Stimulated activated CD8-positive, alpha-beta memory T cell treated with anti-CD3 and anti-CD28 coated beads, Interleukin-15, amount 100 ng/mL, for 1 hour (primary cell): ENCODE results near the gene RCVRN.

ENCODE experiments used
- DNase-seq: peaks from one replicate; pipeline ENCODE4 v3.0.0-alpha.2; 2020; ENCODE audit warnings: low read depth

RCVRN gene

GRCh38 chr17:9898812-9899211 lies 6.3 kb downstream of the RCVRN start:
- DNase-seq, result no peak

- DNase-seq, result no peak
Measured at GRCh38 chr17:9897372-9897968, 7.6 kb downstream of the RCVRN start.

- DNase-seq, result no peak
Measured at GRCh38 chr17:9895923-9896322, 9.1 kb downstream of the RCVRN start.

GRCh38 chr17:9894231-9894630 lies 10.8 kb downstream of the RCVRN start:
- DNase-seq, result no peak

GRCh38 chr17:9893411-9894012 lies 11.6 kb downstream of the RCVRN start:
- DNase-seq, result no peak

GRCh38 chr17:9890124-9890523 lies 14.9 kb downstream of the RCVRN start:
- DNase-seq, result no peak

- DNase-seq, result no peak
Measured at GRCh38 chr17:9887508-9887907, 17.6 kb downstream of the RCVRN start.

GRCh38 chr17:9886141-9886930 lies 18.7 kb downstream of the RCVRN start:
- DNase-seq, result no peak

- no peak for DNase-seq
Measured at GRCh38 chr17:9883451-9883850, 21.6 kb downstream of the RCVRN start.

GRCh38 chr17:9880582-9880999 lies 24.5 kb downstream of the RCVRN start:
- no peak for DNase-seq

- no peak for DNase-seq
Measured at GRCh38 chr17:9878786-9879525, 26.1 kb downstream of the RCVRN start.

GRCh38 chr17:9878356-9878755 lies 26.7 kb downstream of the RCVRN start:
- DNase-seq, result no peak

GRCh38 chr17:9875441-9875840 lies 29.6 kb downstream of the RCVRN start:
- DNase-seq, result no peak

GRCh38 chr17:9874722-9875121 lies 30.3 kb downstream of the RCVRN start:
- DNase-seq, result no peak

- no peak for DNase-seq
Measured at GRCh38 chr17:9872852-9873251, 32.2 kb downstream of the RCVRN start.

GRCh38 chr17:9868552-9868951 lies 36.5 kb downstream of the RCVRN start:
- no peak for DNase-seq

GRCh38 chr17:9865586-9865985 lies 39.5 kb downstream of the RCVRN start:
- no peak for DNase-seq

- no peak for DNase-seq
Measured at GRCh38 chr17:9862949-9863348, 42.1 kb downstream of the RCVRN start.

GRCh38 chr17:9862220-9862619 lies 42.9 kb downstream of the RCVRN start:
- no peak for DNase-seq

- no peak for DNase-seq
Measured at GRCh38 chr17:9860851-9861250, 44.2 kb downstream of the RCVRN start.

GRCh38 chr17:9859781-9860180 lies 45.3 kb downstream of the RCVRN start:
- no peak for DNase-seq

GRCh38 chr17:9855036-9855435 lies 50.0 kb downstream of the RCVRN start:
- DNase-seq, result no peak

- no peak for DNase-seq
Measured at GRCh38 chr17:9854255-9854654, 50.8 kb downstream of the RCVRN start.
